NK-92 treated with Interleukin-12 subunit alpha and Interleukin-12 subunit beta, amount 100 ng/mL, for 24 hours (cell line): ENCODE data around the gene TRIP4.
"Not testable (repeated sequence)": the region's sequence is repeated elsewhere in the genome, so short reads cannot be mapped to it uniquely, and the experiment has no call there.

ENCODE experiments used
- DNase-seq: peaks from one replicate; lab custom pipeline; 2025; lab: John Stamatoyannopoulos, UW

TRIP4 gene

GRCh38 chr15:64387562-64388168 lies at the start of gene TRIP4:
TSS of gene TRIP4 (plus strand) at chr15:64387836. CDS start at chr15:64387864, 28 bp downstream.
- peak; percentile 91 for DNase-seq

DNA sequence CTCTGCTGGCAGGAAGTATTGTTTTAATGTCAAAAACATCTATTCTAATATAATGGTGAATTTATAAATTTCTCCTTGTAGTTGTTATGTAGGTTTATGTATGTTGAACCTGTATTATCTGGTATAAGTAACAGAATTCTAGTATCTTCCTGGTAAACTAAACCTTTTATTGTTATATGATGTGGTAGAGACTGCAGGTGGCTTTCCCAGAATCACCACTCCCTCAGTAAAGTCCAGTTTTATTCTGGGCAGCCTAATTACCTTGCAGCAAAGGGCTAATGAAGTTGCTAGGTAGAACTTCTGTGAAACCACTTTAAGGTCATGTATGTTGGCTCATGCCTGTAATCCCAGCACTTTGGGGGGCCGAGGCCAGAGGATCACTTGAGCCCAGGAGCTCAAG lies 47.3 kb upstream of the TRIP4 start:
- DNase-seq, result no peak

DNA sequence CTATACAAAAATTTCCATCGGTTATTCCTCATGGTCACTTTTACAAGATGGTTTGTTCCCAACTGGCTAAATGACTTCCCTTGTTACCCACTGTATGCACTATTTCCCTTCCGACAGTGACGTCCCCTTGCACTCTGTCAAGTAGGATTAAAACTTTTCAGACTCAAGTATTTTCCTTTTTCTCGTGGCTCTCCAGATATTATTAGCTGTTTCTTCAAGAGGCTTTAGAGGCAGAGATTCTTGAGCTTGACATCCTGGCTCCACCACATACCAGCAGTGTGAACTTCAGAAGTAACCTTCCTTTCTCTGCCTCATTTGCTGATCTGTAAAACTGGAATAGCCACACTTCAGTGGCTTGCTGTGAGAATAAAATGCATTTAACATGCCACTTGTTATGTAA lies 45.7 kb upstream of the TRIP4 start:
- DNase-seq, result no peak

DNA sequence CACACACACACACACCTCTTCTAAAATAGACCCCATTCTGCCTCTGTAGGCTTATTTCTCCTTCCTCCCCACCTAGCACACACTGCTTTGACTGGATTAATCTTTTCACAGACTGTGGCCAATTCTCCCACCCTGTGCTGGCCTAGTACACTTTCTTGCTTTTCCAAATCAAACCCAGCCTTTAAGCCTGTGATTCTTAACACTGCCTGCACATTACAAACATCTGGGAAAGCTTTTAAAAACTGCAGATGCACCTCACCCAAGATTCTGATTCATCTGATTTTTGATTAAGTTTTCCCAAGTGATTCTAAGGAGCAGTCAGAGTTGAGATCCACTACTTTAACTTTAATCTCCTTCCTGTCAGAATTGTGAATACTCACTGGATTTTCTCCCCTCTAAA lies 44.4 kb upstream of the TRIP4 start:
- no peak for DNase-seq

- DNase-seq, result no peak
Observed at GRCh38 chr15:64343841-64344240, 43.8 kb upstream of the TRIP4 start.

- no peak for DNase-seq
Observed at GRCh38 chr15:64344651-64345294, 42.9 kb upstream of the TRIP4 start.

- not testable (repeated sequence) for DNase-seq
Observed at GRCh38 chr15:64346242-64346641, 41.4 kb upstream of the TRIP4 start.

GRCh38 chr15:64348455-64348854 lies 39.2 kb upstream of the TRIP4 start:
- DNase-seq, result no peak

DNA sequence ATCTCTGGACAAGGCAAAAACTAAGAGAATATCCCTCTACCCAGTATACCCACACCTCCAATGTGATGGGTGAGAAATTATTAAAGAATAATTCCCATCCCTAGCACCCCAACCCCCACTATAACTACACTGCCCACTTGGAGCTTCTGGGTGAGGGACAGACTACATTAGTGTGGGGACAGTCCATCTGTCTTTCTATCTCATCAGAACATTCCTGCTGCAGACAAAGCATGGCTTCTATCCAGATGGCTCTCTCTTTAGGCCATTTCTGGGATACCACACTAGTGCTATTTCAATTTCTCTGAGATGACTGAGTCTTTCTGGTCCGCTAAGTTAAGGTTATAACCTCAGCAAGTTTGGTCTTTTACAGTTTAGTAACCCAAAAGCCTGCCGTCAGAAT lies 38.3 kb upstream of the TRIP4 start:
- no peak for DNase-seq

DNA sequence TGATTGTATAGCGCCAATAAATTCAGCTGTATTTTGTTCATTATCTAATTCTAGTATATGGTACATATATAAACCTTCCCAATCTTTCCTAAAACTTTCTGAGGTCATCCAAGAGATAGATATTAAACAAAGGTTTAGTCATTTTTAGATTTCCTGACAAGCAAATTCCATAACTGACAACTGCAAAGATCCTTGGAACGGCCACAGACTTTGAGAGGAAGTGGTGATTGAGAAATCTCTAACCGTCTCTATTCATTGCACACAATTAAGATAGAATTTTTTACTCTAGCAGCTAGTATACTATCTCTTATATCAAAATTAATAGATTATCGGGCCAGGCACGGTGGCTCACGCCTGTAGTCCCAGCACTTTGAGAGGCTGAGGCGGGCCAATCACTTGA lies 36.4 kb upstream of the TRIP4 start:
- DNase-seq, result no peak

- no peak for DNase-seq
Observed at GRCh38 chr15:64354688-64355344, 32.8 kb upstream of the TRIP4 start.

DNA sequence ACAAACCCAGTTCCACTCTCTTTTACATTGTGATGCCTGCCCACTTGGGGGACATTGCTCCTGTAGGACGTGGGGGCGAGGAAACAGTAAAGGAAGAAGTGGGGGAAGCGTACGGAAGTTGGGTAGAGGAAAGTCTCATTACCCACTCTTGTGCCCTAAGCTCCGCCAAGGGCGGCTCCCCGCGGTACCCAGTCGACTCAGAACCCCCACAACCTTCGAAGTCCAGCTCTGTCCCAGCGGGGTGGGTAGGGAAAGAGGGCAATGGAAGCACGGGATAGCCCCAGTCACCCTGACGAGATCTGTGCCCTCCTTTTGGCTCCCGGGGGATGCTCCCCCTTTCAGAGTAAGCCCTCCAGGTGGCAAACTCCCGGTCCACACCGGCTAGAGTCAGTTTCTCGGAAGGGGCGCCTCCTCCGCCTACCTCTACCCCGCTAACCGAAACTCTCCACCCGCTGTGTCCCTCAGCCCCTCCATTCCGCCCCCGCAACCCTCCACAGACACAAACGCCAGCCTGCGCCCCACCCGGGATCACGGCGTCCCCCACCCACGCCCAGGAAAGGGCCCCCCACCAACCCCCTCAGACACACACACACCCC lies 32.2 kb upstream of the TRIP4 start:
- no peak for DNase-seq

GRCh38 chr15:64355944-64356709 lies 31.5 kb upstream of the TRIP4 start, which contains the start of gene CSNK1G1:
TSS of gene CSNK1G1 (minus strand) at chr15:64356173. CDS start at chr15:64300499, 55,674 bp downstream.
- peak; percentile 90 for DNase-seq

DNA sequence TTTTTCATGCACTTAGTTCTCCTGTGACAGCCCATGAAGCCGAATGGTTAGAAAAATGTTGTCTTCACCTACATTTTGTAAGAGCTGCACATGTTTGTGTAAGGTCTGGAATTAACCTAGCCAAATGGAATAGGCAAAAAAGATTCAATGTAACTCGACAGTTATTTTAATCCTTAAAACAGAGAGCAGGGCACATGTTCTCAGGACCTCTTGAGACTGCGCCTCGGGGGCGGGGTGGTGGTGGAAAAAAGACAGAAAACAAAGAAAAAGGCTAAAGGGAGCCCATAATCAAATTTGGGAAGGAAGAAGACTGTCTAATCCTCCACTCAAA lies 31.0 kb upstream of the TRIP4 start:
- no peak for DNase-seq

DNA sequence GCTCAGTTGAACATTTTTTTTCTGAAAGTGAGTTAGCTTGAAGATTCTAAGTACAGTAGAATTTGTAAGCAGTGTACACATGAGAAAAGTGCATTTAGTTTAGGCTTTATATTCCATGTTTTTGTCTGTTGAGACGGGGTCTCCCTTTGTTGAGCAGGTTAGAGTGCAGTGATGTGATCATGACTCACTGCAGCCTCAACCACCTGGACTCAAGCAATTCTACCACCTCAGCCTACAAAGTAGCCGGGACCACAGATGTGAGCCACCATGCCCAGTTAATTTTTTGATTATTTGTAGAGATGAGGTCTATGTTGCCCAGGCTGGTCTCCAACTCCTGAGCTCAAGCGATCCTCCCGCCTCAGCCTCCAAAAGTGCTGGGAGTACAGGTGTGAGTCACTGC lies 26.4 kb upstream of the TRIP4 start:
- DNase-seq, result no peak

DNA sequence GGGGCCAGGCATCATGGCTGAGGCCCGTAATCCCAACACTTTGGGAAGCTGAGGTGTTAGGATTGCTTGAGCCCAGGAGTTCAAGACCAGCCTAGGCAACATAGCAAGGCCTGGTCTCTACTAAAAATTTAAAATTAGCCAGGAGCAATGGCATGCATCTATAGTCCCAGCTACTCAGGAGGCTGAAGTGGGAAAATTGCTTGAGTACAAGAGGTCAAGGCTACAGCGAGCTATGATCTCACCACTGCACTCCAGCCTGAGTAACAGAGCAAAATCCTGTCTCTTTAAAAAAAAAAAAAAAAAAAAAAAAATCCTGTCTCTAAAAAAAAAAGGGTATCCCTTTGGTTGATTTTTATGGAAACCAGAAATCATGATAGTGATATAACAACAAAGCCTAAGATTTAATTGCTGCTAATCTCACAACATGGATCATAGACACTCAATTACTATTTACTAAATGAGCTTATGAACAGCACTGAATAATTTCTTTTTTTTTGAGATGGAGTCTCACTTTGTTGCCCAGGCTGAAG lies 18.5 kb upstream of the TRIP4 start:
- no peak for DNase-seq

GRCh38 chr15:64371383-64371782 lies 16.3 kb upstream of the TRIP4 start:
- not testable (repeated sequence) for DNase-seq

- no peak for DNase-seq
Observed at GRCh38 chr15:64373360-64373759, 14.3 kb upstream of the TRIP4 start.

GRCh38 chr15:64379216-64379960 lies 8.2 kb upstream of the TRIP4 start:
- no peak for DNase-seq

- not testable (repeated sequence) for DNase-seq
Observed at GRCh38 chr15:64380130-64380870, 7.3 kb upstream of the TRIP4 start.
